OCI-LY7 (cell line): ENCODE measurements around the gene GPR35. TPM values are rescaled to one million over a fixed set of nuclear protein-coding genes. Genes with fewer than 3 reads are reported as not detected.

Experiments used
- BruUV-seq: library from RNA; stranded (reverse); fragments of 400-500 nt; replicated peaks from 2 replicates; lab custom pipeline; 2021; lab: Mats Ljungman, UMichigan
- CTCF ChIA-PET: fragments of 300-600 bp; sonication (Branson Sonifier 250); formaldehyde crosslinking; loops from one replicate; lab custom pipeline; 2022; ENCODE audit warnings: antibody characterized with exemption; ENCODE audit not compliant: unreplicated experiment; lab: Charles Lee
- POLR2A ChIA-PET: fragments of 300-600 bp; sonication (Branson Sonifier 250); formaldehyde crosslinking; loops from one replicate; lab custom pipeline; 2022; ENCODE audit warnings: antibody characterized with exemption; lab: Charles Lee
- DNase-seq: peaks from one replicate; pipeline ENCODE4 v3.0.0-alpha.2; 2015; ENCODE audit warnings: low spot score
- H2AFZ ChIP-seq: fragments of 200-600 bp; sonication (generic), shearing (Covaris generic); 2 replicates; pipeline ENCODE4 v1.6.1; 2014; ENCODE audit warnings: mild to moderate bottlenecking, antibody characterized with exemption, low read length, moderate library complexity
- H3K27ac ChIP-seq: fragments of 200-600 bp; sonication (generic); 2 replicates; pipeline ENCODE4 v1.5.1; 2014; ENCODE audit warnings: mixed run types, low read depth, mild to moderate bottlenecking, moderate library complexity, low read length, inconsistent platforms; ENCODE audit not compliant: poor library complexity, severe bottlenecking
- H3K36me3 ChIP-seq: fragments of 200-600 bp; sonication (generic); 2 replicates; pipeline ENCODE4 v1.6.1; 2014; ENCODE audit warnings: mild to moderate bottlenecking, antibody characterized with exemption, low read length, moderate library complexity, mixed read lengths; ENCODE audit not compliant: insufficient read depth
- H3K4me1 ChIP-seq: fragments of 200-600 bp; sonication (generic); 2 replicates; pipeline ENCODE4 v1.5.1; 2014; ENCODE audit warnings: mild to moderate bottlenecking, low read length; ENCODE audit not compliant: insufficient read depth, poor library complexity, severe bottlenecking
- H3K4me2 ChIP-seq: fragments of 200-600 bp; sonication (generic); 2 replicates; pipeline ENCODE4 v1.6.1; 2014; ENCODE audit warnings: mild to moderate bottlenecking, low read length
- H3K4me3 ChIP-seq: fragments of 200-600 bp; sonication (generic); 2 replicates; pipeline ENCODE4 v1.5.1; 2014; ENCODE audit warnings: mild to moderate bottlenecking, low read depth, low read length; ENCODE audit not compliant: poor library complexity, severe bottlenecking
- H3K79me2 ChIP-seq: fragments of 200-600 bp; sonication (generic); 2 replicates; pipeline ENCODE4 v1.6.1; 2016; ENCODE audit warnings: low read depth, mild to moderate bottlenecking, low read length, moderate library complexity, mixed read lengths; ENCODE audit not compliant: insufficient read depth
- H3K9me2 ChIP-seq: fragments of 200-600 bp; sonication (generic); 2 replicates; pipeline ENCODE4 v1.6.1; 2016; ENCODE audit warnings: mild to moderate bottlenecking, low read length, mixed read lengths; ENCODE audit not compliant: insufficient read depth
- H3K9me3 ChIP-seq: fragments of 200-600 bp; sonication (generic); 2 replicates; pipeline ENCODE4 v1.6.1; 2014; ENCODE audit warnings: mild to moderate bottlenecking, mixed run types, low read length, mixed read lengths
- H4K20me1 ChIP-seq: fragments of 200-600 bp; sonication (generic); 2 replicates; pipeline ENCODE4 v1.6.1; 2014; ENCODE audit warnings: mild to moderate bottlenecking, antibody characterized with exemption, low read length, moderate library complexity, mixed read lengths; ENCODE audit not compliant: insufficient read depth
- CTCF ChIP-seq: fragments of 200-600 bp; sonication (generic); conservative IDR thresholded peaks from 2 replicates; pipeline ENCODE4 v1.5.1; 2014; ENCODE audit warnings: mild to moderate bottlenecking, antibody characterized with exemption, low read length, moderate library complexity, mixed read lengths
- EZH2phosphoT487 ChIP-seq: fragments of 200-600 bp; sonication (generic); IDR thresholded peaks from 2 replicates; pipeline ENCODE4 v1.6.1; 2018; ENCODE audit warnings: low read depth, borderline replicate concordance, mild to moderate bottlenecking, mixed run types, antibody characterized with exemption, low read length, moderate library complexity, mixed read lengths
- intact Hi-C: fragments of 100-400 bp; cut with micrococcal nuclease; formaldehyde crosslinking; loops from one replicate; pipeline ENCODE4 v1.10.0; 2022; ENCODE audit not compliant: unreplicated experiment
- total RNA-seq, 2 experiments: library from RNA; depleted of rRNA in 1 of 2; stranded (reverse); fragments of >200 nt in 1 of 2; shearing (Covaris generic) in 1 of 2; gene quantifications; 2 replicates each; pipeline ENCODE4 v1.2.3, GENCODE V29; 2014 to 2022

The GPR35 gene
- total RNA-seq, 2 experiments from 2014 or later: 0.88 to 2.4 TPM

GRCh38 chr2:240591226-240591625, 34.1 kb upstream of the GPR35 start:
- no peak for TF ChIP-seq CTCF
- TF ChIP-seq EZH2phosphoT487: no peak
- BruUV-seq: no TSS peak
- Histone ChIP-seq H3K79me2 (peaks cover 21% of the 10 kb centered on the region), H3K36me3 (peaks cover 35% of the 10 kb centered on the region; the same call in 1 of the 2 replicates), H3K4me2 (no peak overlapping the region), H2AFZ (no peak overlapping the region), H3K4me1 (peaks cover 17% of the 10 kb centered on the region), H3K9me2 (no peaks in the 10 kb centered on the region), H4K20me1 (peaks cover 10% of the 10 kb centered on the region; the same call in 1 of the 2 replicates), H3K9me3 (no peaks in the 10 kb centered on the region), H3K4me3 (no peak overlapping the region), H3K27ac (no peak overlapping the region)
- intact Hi-C loops: no loop called here
- DNase-seq: no peak
- ChIA-PET POLR2A (no interaction called here), CTCF (no interaction called here)

- H3K4me2 ChIP-seq: no peak overlapping the region
- H3K4me3 ChIP-seq: no peak overlapping the region
- H4K20me1 ChIP-seq: peaks cover 10% of the 10 kb centered on the region; the same call in 1 of the 2 replicates
- H3K9me2 ChIP-seq: no peaks in the 10 kb centered on the region
- H3K79me2 ChIP-seq: peaks cover 21% of the 10 kb centered on the region
- H3K9me3 ChIP-seq: no peaks in the 10 kb centered on the region
- TF ChIP-seq EZH2phosphoT487 (no peak), CTCF (no peak)
- peaks cover 35% of the 10 kb centered on the region; the same call in 1 of the 2 replicates for H3K36me3 ChIP-seq
- H3K4me1 ChIP-seq: peaks cover 17% of the 10 kb centered on the region
- BruUV-seq: no TSS peak
- CTCF ChIA-PET: no interaction called here
- no peak for DNase-seq
- no peak overlapping the region for H2AFZ ChIP-seq
- POLR2A ChIA-PET: no interaction called here
- no peak overlapping the region for H3K27ac ChIP-seq
- intact Hi-C loops: no loop called here
Measured at GRCh38 chr2:240591784-240592183, 33.5 kb upstream of the GPR35 start.

- TF ChIP-seq CTCF: no peak
- no peak for TF ChIP-seq EZH2phosphoT487
- H3K4me3 ChIP-seq: no peak overlapping the region
- BruUV-seq: no TSS peak
- H3K27ac ChIP-seq: no peak overlapping the region
- peaks cover 8% of the 10 kb centered on the region for H3K4me1 ChIP-seq
- H3K9me3 ChIP-seq: no peaks in the 10 kb centered on the region
- intact Hi-C loops: no loop called here
- H3K9me2 ChIP-seq: no peaks in the 10 kb centered on the region
- peaks cover under 1% of the 10 kb centered on the region; the same call in 1 of the 2 replicates for H4K20me1 ChIP-seq
- DNase-seq: no peak
- CTCF ChIA-PET: interaction anchor here (0.7 kb wide), 1 partner anchor 8 kb away, joined by 3 read pairs; no protein-coding TSS in a partner anchor
- peaks cover 8% of the 10 kb centered on the region for H3K79me2 ChIP-seq
- no peak overlapping the region for H3K4me2 ChIP-seq
- peaks cover 37% of the 10 kb centered on the region; the same call in 1 of the 2 replicates for H3K36me3 ChIP-seq
- POLR2A ChIA-PET: no interaction called here
- H2AFZ ChIP-seq: no peak overlapping the region
Measured at GRCh38 chr2:240593026-240593702, 32.1 kb upstream of the GPR35 start.
